GM19397 (cell line): ENCODE results near the gene DCAF8.

Experiments
- ATAC-seq: cut with Tn5 transposase; IDR thresholded peaks from one replicate; pipeline ENCODE4 v1.9.1; 2021; ENCODE audit warnings: mild to moderate bottlenecking, moderate library complexity; ENCODE audit not compliant: unreplicated experiment

Gene DCAF8

GRCh38 chr1:160264795-160265307 lies 2.5 kb upstream of the DCAF8 start:
- no peak for ATAC-seq

DNA sequence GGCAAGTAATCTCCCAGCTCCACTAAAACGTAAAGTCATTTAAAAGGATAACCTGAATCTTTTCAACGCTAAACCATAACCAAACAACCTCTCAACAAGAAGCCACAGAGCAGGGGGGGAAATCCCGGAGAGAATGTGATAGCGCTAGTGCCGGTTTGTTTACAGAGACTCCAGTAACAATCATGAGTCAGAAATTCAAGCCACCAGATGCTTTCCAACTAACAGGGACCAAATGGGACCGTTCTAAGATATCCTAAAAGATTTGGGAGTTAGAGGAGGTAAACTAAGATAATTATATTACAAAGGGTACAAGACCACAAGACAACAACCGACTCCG lies 825 bp downstream of the DCAF8 start:
- peak; percentile 26 for ATAC-seq

- ATAC-seq: no peak
These were observed 1.7 kb downstream of the DCAF8 start for GRCh38 chr1:160260406-160261382.

DNA sequence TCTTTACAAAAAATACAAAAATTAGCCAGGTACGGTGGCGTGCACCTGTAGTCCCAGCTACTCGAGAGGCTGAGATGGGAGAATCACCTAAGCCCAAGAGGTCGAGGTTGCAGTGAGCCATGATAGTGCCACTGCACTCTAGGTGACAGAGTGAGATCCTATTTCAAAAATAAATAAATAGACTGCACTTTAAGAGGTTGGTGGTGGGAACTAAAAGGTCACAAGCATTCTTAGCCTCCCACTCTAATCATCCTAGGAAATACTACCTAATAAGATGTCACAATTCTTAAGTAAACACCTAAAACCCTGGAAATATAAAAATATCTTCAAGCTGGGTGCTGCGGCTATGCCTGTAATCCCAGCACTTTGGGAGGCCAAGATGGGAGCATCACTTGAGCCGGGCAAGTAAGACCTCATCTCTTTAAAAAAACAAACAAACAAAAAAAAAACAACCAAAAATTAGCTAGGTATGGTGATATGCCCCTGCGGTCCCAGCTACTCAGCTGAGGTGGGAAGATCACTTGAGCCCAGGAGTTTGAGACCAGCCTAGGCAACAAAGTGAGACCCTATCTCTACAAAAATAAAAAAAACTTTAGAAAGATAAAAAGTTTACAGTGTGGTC lies 4.1 kb downstream of the DCAF8 start:
- ATAC-seq: no peak

DNA sequence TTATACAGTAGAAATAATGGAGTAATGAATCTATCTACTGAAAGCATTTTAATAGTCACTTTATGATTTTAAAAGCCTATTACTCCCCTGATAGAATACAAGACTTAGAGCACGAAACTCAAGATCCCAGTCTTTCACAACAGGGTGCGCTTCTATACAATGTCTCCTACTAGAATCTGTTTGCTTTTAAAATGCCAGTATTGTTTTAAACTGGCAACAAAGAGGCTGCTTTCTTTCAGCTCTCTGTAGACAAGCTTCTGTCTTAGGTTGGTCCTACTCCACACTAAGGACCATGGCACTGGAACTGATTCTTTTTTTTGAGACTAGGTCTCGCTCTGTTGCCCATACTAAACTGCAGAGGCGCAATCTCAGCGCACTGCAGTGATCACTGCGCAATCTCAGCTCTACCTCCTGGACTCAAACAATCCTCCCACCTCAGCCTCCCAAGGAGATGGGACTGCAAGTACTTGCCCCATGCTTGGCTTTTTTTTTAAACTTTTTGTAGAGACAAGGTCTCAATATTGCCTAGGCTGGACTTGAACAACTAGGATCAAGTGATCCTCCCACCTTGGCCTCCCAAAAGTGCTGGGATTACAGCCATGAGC lies 4.8 kb downstream of the DCAF8 start:
- no peak for ATAC-seq

GRCh38 chr1:160256396-160257046 lies 5.8 kb downstream of the DCAF8 start:
- no peak for ATAC-seq

GRCh38 chr1:160255781-160256300 lies 6.5 kb downstream of the DCAF8 start:
- no peak for ATAC-seq

- ATAC-seq: peak; percentile 58
These were observed 10.4 kb downstream of the DCAF8 start for GRCh38 chr1:160251687-160252526.

GRCh38 chr1:160251011-160251410 lies 11.3 kb downstream of the DCAF8 start:
- ATAC-seq: no peak

DNA sequence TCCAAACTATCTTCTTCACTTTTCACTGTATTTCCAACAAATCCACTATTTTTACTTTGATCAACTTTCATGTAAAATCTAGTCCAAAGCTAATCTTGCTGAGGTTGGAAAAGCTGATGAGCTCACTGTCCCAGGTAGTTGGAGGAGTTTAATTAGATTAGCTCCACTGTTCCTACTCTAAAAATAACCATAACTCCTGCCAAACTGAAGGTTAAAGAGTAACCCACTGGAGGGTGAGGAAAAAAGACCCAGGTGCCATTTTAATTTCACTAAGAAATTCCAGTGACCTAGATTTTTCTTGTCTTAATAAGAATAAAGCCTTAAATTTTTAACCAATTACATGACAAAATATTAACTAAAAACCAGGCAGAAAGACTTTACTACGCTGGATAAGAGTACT lies 15.3 kb downstream of the DCAF8 start:
- no peak for ATAC-seq

- no peak for ATAC-seq
These were observed 16.9 kb downstream of the DCAF8 start for GRCh38 chr1:160245434-160245833.

DNA sequence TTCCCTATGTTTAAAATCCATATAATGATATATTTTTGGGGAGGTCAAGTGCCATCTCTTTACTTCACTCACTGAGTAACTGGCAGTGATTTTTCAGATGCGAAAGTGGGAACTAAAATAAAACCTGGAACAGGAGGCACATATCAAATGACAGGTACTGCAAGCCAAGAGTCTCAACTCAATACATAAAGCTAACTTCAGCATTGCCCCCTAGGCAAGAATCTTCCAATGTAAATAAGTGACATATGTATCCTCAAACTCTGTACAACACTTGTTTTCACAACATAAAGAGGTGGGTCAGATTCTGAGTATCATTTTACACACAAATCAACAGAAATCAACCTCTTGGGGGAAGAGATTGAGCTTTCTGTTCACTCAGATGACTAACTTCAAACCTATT lies 18.1 kb downstream of the DCAF8 start:
- no peak for ATAC-seq

GRCh38 chr1:160243767-160244166 lies 18.6 kb downstream of the DCAF8 start:
- ATAC-seq: no peak

- ATAC-seq: no peak
These were observed 22.6 kb downstream of the DCAF8 start for GRCh38 chr1:160239582-160240299.

DNA sequence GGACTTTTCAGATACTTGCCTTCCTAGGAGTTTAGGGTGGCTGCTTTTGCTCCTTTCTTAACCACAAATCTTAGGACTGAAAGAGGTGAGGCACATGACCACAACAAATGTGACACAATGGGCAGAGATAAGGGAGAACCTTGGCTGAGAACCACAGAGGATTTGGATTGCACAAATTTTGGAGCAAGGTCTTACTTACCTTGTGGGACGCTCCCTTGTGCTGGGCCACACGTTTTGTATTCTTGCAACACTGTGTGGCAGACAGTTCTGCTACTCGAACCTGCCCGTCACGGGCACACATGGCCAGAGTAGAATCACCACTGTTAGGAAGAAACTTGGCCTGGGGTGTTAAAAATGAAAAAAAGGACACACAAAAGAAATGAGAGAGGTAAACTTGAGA lies 23.9 kb downstream of the DCAF8 start:
- no peak for ATAC-seq

- ATAC-seq: no peak
These were observed 24.8 kb downstream of the DCAF8 start for GRCh38 chr1:160237558-160237957.

- no peak for ATAC-seq
These were observed 25.5 kb downstream of the DCAF8 start for GRCh38 chr1:160236806-160237205.

DNA sequence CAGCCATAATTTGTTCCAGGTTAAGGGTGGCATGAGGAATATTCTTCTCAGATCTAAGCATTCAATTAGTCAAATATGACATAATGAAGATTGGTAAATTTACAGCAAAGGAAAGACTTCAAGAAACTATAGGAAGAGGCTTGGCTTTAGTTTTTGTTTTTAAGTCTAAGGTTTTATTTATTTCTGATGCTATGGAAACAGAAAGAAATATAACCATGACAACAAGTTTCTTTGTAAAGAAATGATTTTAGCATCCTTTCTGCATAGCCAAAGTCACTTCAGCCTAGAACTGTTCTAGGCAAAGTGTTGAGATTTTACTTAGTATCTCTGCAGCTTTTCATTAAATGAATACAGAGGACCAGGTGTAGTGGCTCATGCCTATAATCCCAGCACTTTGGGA lies 29.4 kb downstream of the DCAF8 start:
- no peak for ATAC-seq

- no peak for ATAC-seq
These were observed 33.9 kb downstream of the DCAF8 start for GRCh38 chr1:160228431-160228830.
